DMS153 (cell line): ENCODE measurements around the gene CPT1B.
"Not testable (repeated sequence)": the region's sequence is repeated elsewhere in the genome, so short reads cannot be mapped to it uniquely, and the experiment has no call there.

Experiments
- DNase-seq: peaks from one replicate; lab custom pipeline; 2025; lab: John Stamatoyannopoulos, UW

The CPT1B gene

GRCh38 chr22:50527921-50528681 lies 50.1 kb downstream of the CPT1B start:
- no peak for DNase-seq

- DNase-seq = no peak
Observed at GRCh38 chr22:50526834-50527801, 51.1 kb downstream of the CPT1B start.

- DNase-seq = peak; percentile 55
Observed at GRCh38 chr22:50526108-50526833, 52.0 kb downstream of the CPT1B start.

- no peak for DNase-seq
Observed at GRCh38 chr22:50525858-50526107, 52.4 kb downstream of the CPT1B start.

GRCh38 chr22:50525104-50525857 lies 52.9 kb downstream of the CPT1B start, which contains the start of gene SCO2:
Gene SCO2 (minus strand): TSS chr22:50525598. CDS start chr22:50524411, 1,187 bp downstream.
- DNase-seq = peak; percentile 92

GRCh38 chr22:50524676-50525103 lies 53.5 kb downstream of the CPT1B start:
- DNase-seq = no peak

- no peak for DNase-seq
Observed at GRCh38 chr22:50523806-50524675, 54.2 kb downstream of the CPT1B start.

- DNase-seq = no peak
Observed at GRCh38 chr22:50523458-50523805, 54.8 kb downstream of the CPT1B start.

- no peak for DNase-seq
Observed at GRCh38 chr22:50522806-50523438, 55.3 kb downstream of the CPT1B start.

GRCh38 chr22:50522208-50522805 lies 55.9 kb downstream of the CPT1B start:
- no peak for DNase-seq

GRCh38 chr22:50521710-50522109 lies 56.5 kb downstream of the CPT1B start:
- no peak for DNase-seq

- DNase-seq = no peak
Observed at GRCh38 chr22:50520826-50521453, 57.3 kb downstream of the CPT1B start.

- not testable (repeated sequence) for DNase-seq
Observed at GRCh38 chr22:50520184-50520583, 58.0 kb downstream of the CPT1B start.

GRCh38 chr22:50519151-50519550 lies 59.1 kb downstream of the CPT1B start:
- no peak for DNase-seq
